Activated CD4-positive, alpha-beta T cell treated with anti-CD3 and anti-CD28 coated beads, Interleukin-2, amount 10 ng/mL, durations not matched to agents 7 days and 5 days (primary cell): ENCODE results near the gene EMILIN3. TPM values are rescaled to one million over a fixed set of nuclear protein-coding genes. Genes with fewer than 3 reads are reported as not detected.

Experiments used
- CTCF ChIA-PET: fragments of 350-600 bp; sonication (Branson Sonifier 250); formaldehyde crosslinking; loops from one replicate; lab custom pipeline; 2021; ENCODE audit warnings: antibody characterized with exemption; lab: Charles Lee
- POLR2A ChIA-PET: fragments of 350-600 bp; sonication (Branson Sonifier 250); formaldehyde crosslinking; loops from one replicate; lab custom pipeline; 2021; ENCODE audit warnings: antibody characterized with exemption; lab: Charles Lee
- DNase-seq: peaks from one replicate; pipeline ENCODE4 v3.0.0-alpha.2; 2020
- H3K27ac Mint-ChIP-seq: one replicate; pipeline ENCODE4 v1.8.0; 2021; ENCODE audit warnings: mild to moderate bottlenecking, moderate library complexity, mixed read lengths
- H3K27me3 Mint-ChIP-seq: one replicate; pipeline ENCODE4 v1.8.0; 2021; ENCODE audit warnings: mixed read lengths
- H3K36me3 Mint-ChIP-seq: one replicate; pipeline ENCODE4 v1.8.0; 2021; ENCODE audit warnings: low read depth, mixed read lengths
- H3K4me1 Mint-ChIP-seq: one replicate; pipeline ENCODE4 v1.8.0; 2021; ENCODE audit warnings: mixed read lengths
- H3K4me3 Mint-ChIP-seq: one replicate; pipeline ENCODE4 v1.8.0; 2021; ENCODE audit warnings: mild to moderate bottlenecking, moderate library complexity, mixed read lengths
- H3K9me3 Mint-ChIP-seq: one replicate; pipeline ENCODE4 v1.8.0; 2021; ENCODE audit warnings: mixed read lengths
- total RNA-seq, 2 experiments: library from RNA; stranded (reverse); gene quantifications; one replicate each; pipeline ENCODE4 v1.2.3, GENCODE V29; 2021

EMILIN3 gene
- total RNA-seq, 2 experiments from 2014 or later: not detected

- POLR2A ChIA-PET: no interaction called here
- CTCF ChIA-PET: no interaction called here
- Mint-ChIP-seq H3K4me3 (no peak overlapping the region), H3K36me3 (no peaks in the 10 kb centered on the region), H3K27ac (no peak overlapping the region), H3K27me3 (no peaks in the 10 kb centered on the region), H3K4me1 (peaks cover 11% of the 10 kb centered on the region), H3K9me3 (no peaks in the 10 kb centered on the region)
- no peak for DNase-seq
These were observed 21.5 kb downstream of the EMILIN3 start for GRCh38 chr20:41344938-41345728.

- H3K27ac Mint-ChIP-seq: no peak overlapping the region
- CTCF ChIA-PET: interaction anchor here (0.6 kb wide), 1 partner anchor 13 kb away, joined by 3 read pairs; no protein-coding TSS in a partner anchor
- POLR2A ChIA-PET: no interaction called here
- no peaks in the 10 kb centered on the region for H3K9me3 Mint-ChIP-seq
- no peak for DNase-seq
- H3K36me3 Mint-ChIP-seq: no peaks in the 10 kb centered on the region
- H3K4me3 Mint-ChIP-seq: no peak overlapping the region
- H3K4me1 Mint-ChIP-seq: peaks cover 17% of the 10 kb centered on the region
- H3K27me3 Mint-ChIP-seq: peaks cover 3% of the 10 kb centered on the region
These were observed 22.1 kb downstream of the EMILIN3 start for GRCh38 chr20:41344477-41344876.

GRCh38 chr20:41342474-41343464 lies 23.8 kb downstream of the EMILIN3 start:
- Mint-ChIP-seq H3K9me3 (no peaks in the 10 kb centered on the region), H3K4me3 (no peak overlapping the region), H3K27me3 (peaks cover 9% of the 10 kb centered on the region), H3K27ac (no peak overlapping the region), H3K4me1 (peaks cover 18% of the 10 kb centered on the region), H3K36me3 (no peaks in the 10 kb centered on the region)
- no peak for DNase-seq
- CTCF ChIA-PET: interaction anchor here (0.6 to 4.0 kb wide), 3 partner anchors 152 to 208 kb away, joined by 3 to 24 read pairs (median 3); no protein-coding TSS in a partner anchor
- POLR2A ChIA-PET: no interaction called here

- Mint-ChIP-seq H3K9me3 (no peaks in the 10 kb centered on the region), H3K4me3 (peak within 1 kb of the TSS; percentile 74), H3K4me1 (peaks cover 18% of the 10 kb centered on the region), H3K27me3 (peaks cover 9% of the 10 kb centered on the region), H3K36me3 (no peaks in the 10 kb centered on the region), H3K27ac (peak within 1 kb of the TSS; percentile 69)
- ChIA-PET CTCF (interaction anchor here (0.7 to 4.0 kb wide), 7 partner anchors 9 to 373 kb away, joined by 3 to 24 read pairs (median 3); no protein-coding TSS in a partner anchor), POLR2A (no interaction called here)
- peak; percentile 70 for DNase-seq
These were observed 26.1 kb downstream of the EMILIN3 start, which contains the start of gene LPIN3 for GRCh38 chr20:41340327-41341055. TSS of gene LPIN3 (plus strand) at chr20:41340821. CDS start at chr20:41345804, 4,983 bp downstream.

- POLR2A ChIA-PET: interaction anchor here (0.6 kb wide), 1 partner anchor 151 kb away, joined by 3 read pairs; no protein-coding TSS in a partner anchor
These were observed 26.7 kb downstream of the EMILIN3 start for GRCh38 chr20:41339957-41340326.

GRCh38 chr20:41336711-41337492 lies 29.7 kb downstream of the EMILIN3 start:
- peaks cover 12% of the 10 kb centered on the region for H3K27me3 Mint-ChIP-seq
- peaks cover 13% of the 10 kb centered on the region for H3K4me1 Mint-ChIP-seq
- POLR2A ChIA-PET: no interaction called here
- H3K36me3 Mint-ChIP-seq: no peaks in the 10 kb centered on the region
- H3K27ac Mint-ChIP-seq: no peak overlapping the region
- DNase-seq: no peak
- H3K9me3 Mint-ChIP-seq: no peaks in the 10 kb centered on the region
- CTCF ChIA-PET: no interaction called here
- no peak overlapping the region for H3K4me3 Mint-ChIP-seq

More at GRCh38 chr20:41339957-41340326, 26.7 kb downstream of the EMILIN3 start:
- H3K4me3 Mint-ChIP-seq: peak overlapping the region; percentile 74
- H3K9me3 Mint-ChIP-seq: no peaks in the 10 kb centered on the region
- DNase-seq: peak; percentile 84
- peaks cover 18% of the 10 kb centered on the region for H3K4me1 Mint-ChIP-seq
- peaks cover 9% of the 10 kb centered on the region for H3K27me3 Mint-ChIP-seq
- H3K27ac Mint-ChIP-seq: peak overlapping the region; percentile 69
- H3K36me3 Mint-ChIP-seq: no peaks in the 10 kb centered on the region
- CTCF ChIA-PET: interaction anchor here (0.6 to 4.0 kb wide), 11 partner anchors 9 to 373 kb away, joined by 3 to 24 read pairs (median 4); no protein-coding TSS in a partner anchor

- peaks cover 12% of the 10 kb centered on the region for H3K4me1 Mint-ChIP-seq
- H3K27me3 Mint-ChIP-seq: peaks cover 12% of the 10 kb centered on the region
- no peaks in the 10 kb centered on the region for H3K36me3 Mint-ChIP-seq
- CTCF ChIA-PET: no interaction called here
- POLR2A ChIA-PET: no interaction called here
- no peak for DNase-seq
- no peak overlapping the region for H3K4me3 Mint-ChIP-seq
- no peaks in the 10 kb centered on the region for H3K9me3 Mint-ChIP-seq
- no peak overlapping the region for H3K27ac Mint-ChIP-seq
These were observed 31.0 kb downstream of the EMILIN3 start for GRCh38 chr20:41335591-41335990.

GRCh38 chr20:41334443-41335421 lies 31.9 kb downstream of the EMILIN3 start:
- Mint-ChIP-seq H3K36me3 (no peaks in the 10 kb centered on the region), H3K27me3 (peaks cover 12% of the 10 kb centered on the region), H3K9me3 (no peaks in the 10 kb centered on the region), H3K4me1 (peaks cover 12% of the 10 kb centered on the region), H3K27ac (no peak overlapping the region), H3K4me3 (no peak overlapping the region)
- ChIA-PET POLR2A (no interaction called here), CTCF (no interaction called here)
- no peak for DNase-seq

- Mint-ChIP-seq H3K36me3 (no peaks in the 10 kb centered on the region), H3K27me3 (peaks cover 8% of the 10 kb centered on the region), H3K4me1 (peaks cover 15% of the 10 kb centered on the region), H3K27ac (no peak overlapping the region), H3K9me3 (no peaks in the 10 kb centered on the region), H3K4me3 (no peak overlapping the region)
- POLR2A ChIA-PET: interaction anchor here (0.6 kb wide), 1 partner anchor 200 kb away, joined by 8 read pairs; no protein-coding TSS in a partner anchor
- DNase-seq: no peak
- CTCF ChIA-PET: interaction anchor here (1.8 kb wide), 1 partner anchor 27 kb away, joined by 3 read pairs; no protein-coding TSS in a partner anchor
These were observed 32.6 kb downstream of the EMILIN3 start for GRCh38 chr20:41334036-41334435.

GRCh38 chr20:41331731-41332130 lies 34.9 kb downstream of the EMILIN3 start:
- Mint-ChIP-seq H3K4me3 (no peak overlapping the region), H3K27me3 (peaks cover 3% of the 10 kb centered on the region), H3K36me3 (no peaks in the 10 kb centered on the region), H3K4me1 (peaks cover 18% of the 10 kb centered on the region), H3K9me3 (no peaks in the 10 kb centered on the region), H3K27ac (no peak overlapping the region)
- ChIA-PET POLR2A (no interaction called here), CTCF (interaction anchor here (1.4 to 2.0 kb wide), 2 partner anchors 9 to 13 kb away, joined by 4 to 5 read pairs; partner anchors contain the start of gene LPIN3)
- no peak for DNase-seq
